ENCODE results near the gene C1QTNF1. TPM values are rescaled to one million over a fixed set of nuclear protein-coding genes. Genes with fewer than 3 reads are reported as not detected.

Gene C1QTNF1
- total and polyA plus RNA-seq, 2 donors (not counting 3 experiments of a cell fraction or from before 2014, with no cell fraction given): 2.5 to 4.0 TPM

DNA sequence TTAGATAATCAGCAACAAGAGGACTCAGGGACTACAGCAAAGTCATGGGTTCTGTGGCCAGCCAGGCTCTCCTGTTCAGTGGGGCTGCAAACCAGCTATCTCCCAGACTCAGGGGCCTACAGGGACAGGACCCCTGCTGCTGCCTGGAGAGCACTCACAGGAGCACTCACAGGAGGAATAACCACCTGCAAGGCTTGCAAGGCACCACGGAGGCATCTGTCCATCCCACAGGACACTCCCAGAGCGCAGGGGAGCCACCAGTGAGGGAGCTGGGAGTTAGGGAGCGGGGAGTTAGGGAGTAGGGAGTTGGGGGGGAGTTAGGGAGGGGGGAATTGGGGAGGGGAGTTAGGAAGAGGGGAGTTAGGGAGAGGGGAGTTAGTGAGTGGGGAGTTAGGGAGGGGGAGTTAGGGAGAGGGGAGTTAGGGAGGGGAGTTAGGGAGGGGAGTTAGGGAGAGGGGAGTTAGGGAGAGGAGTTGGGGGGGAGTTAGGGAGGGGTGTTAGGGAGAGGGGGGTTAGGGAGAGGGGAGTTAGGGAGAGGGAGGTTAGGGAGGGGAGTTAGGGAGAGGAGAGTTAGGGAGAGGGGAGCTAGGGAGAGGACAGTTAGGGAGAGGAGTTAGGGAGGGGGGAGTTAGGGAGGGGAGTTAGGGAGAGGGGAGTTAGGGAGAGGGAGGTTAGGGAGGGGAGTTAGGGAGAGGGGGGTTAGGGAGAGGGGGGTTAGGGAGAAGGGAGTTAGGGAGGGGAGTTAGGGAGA, 20.1 kb upstream of the C1QTNF1 start:
- CTCF ChIA-PET: interaction anchor here (0.6 to 1.3 kb wide), 2 partner anchors 38 to 494 kb away, joined by 4 to 5 read pairs; no protein-coding TSS in a partner anchor
- no TSS peak for BruUV-seq (replicated peaks)

More for the DNA sequence above, 20.1 kb upstream of the C1QTNF1 start:
- Histone ChIP-seq H3K4me3 (replicated peaks in 1 of 3; ENCODE audit: insufficient read depth in 1 of 3, low read depth in 1 of 3, low read length in 3 of 3) (no peak overlapping the region), H3K27ac (ENCODE audit: insufficient read depth, low read depth, low read length) (no peak overlapping the region), H3K27me3 (ENCODE audit: control insufficient read depth in 2 of 2, insufficient read depth in 2 of 2, low read length in 2 of 2) (no peaks in the 10 kb centered on the region), H2AFZ (ENCODE audit: low read depth, low read length) (no peak overlapping the region), H3K9ac (replicated peaks; ENCODE audit: extremely low read depth, insufficient read depth, low read length) (no peak overlapping the region), H3K9me1 (replicated peaks; ENCODE audit: control insufficient read depth, extremely low read depth, insufficient read depth, low read length) (no peaks in the 10 kb centered on the region), H3K4me1 (ENCODE audit: control insufficient read depth, extremely low read depth, insufficient read depth, low read length) (peaks cover 28% of the 10 kb centered on the region), H4K20me1 (replicated peaks; ENCODE audit: control insufficient read depth, extremely low read depth, insufficient read depth, low read length) (no peaks in the 10 kb centered on the region), H3K36me3 (ENCODE audit: control insufficient read depth in 2 of 2, extremely low read depth in 1 of 2, insufficient read depth in 2 of 2, low read length in 2 of 2) (peaks cover 3 to 11% of the 10 kb centered on the region in 2 experiments), H3K9me3 (replicated peaks; ENCODE audit: control insufficient read depth, insufficient read depth, low read length) (no peaks in the 10 kb centered on the region), H3K4me2 (ENCODE audit: insufficient read depth, low read length) (no peak overlapping the region), H3K79me2 (ENCODE audit: control insufficient read depth, insufficient read depth, low read length) (peaks cover 84% of the 10 kb centered on the region)
- intact Hi-C loops (cut with micrococcal nuclease): no loop called here
- POLR2A ChIA-PET: no interaction called here
- dilution Hi-C loops (cut with MboI; ENCODE audit: extremely low pct_ligation_motif_present, low sequenced_read_pairs): no loop called here
- no peak for TF ChIP-seq GATA2 (IDR thresholded peaks at IDR 0.05; ENCODE audit: insufficient read depth, insufficient read length, low read depth, low read length)
- TF ChIP-seq MYC (IDR thresholded peaks at IDR 0.05; ENCODE audit: low read depth, low read length): no peak
- no peak for TF ChIP-seq FOS (IDR thresholded peaks at IDR 0.05; ENCODE audit: borderline replicate concordance, insufficient read depth, low read length)
- no peak for TF ChIP-seq CTCF (IDR thresholded peaks at IDR 0.05; ENCODE audit: extremely low read depth in 1 of 2, insufficient read depth in 1 of 2, low read depth in 1 of 2, low read length in 2 of 2)
- FAIRE-seq (no peak), DNase-seq (ENCODE audit: low read depth, low spot score) (no peak)
